HG03039 (cell line): ENCODE measurements around the gene NUMB.

ENCODE experiments used
- ATAC-seq: cut with Tn5 transposase; IDR thresholded peaks from one replicate; pipeline ENCODE4 v1.9.1; 2021; ENCODE audit warnings: mild to moderate bottlenecking, moderate library complexity; ENCODE audit not compliant: unreplicated experiment

The NUMB gene

GRCh38 chr14:73293782-73294781 lies 164.3 kb downstream of the NUMB start:
- ATAC-seq = no peak

- no peak for ATAC-seq
These were observed 168.1 kb downstream of the NUMB start for GRCh38 chr14:73290279-73290678.

- no peak for ATAC-seq
These were observed 168.6 kb downstream of the NUMB start for GRCh38 chr14:73289729-73290128.

GRCh38 chr14:73289308-73289707 lies 169.0 kb downstream of the NUMB start:
- no peak for ATAC-seq

- no peak for ATAC-seq
These were observed 171.3 kb downstream of the NUMB start for GRCh38 chr14:73287071-73287470.

- ATAC-seq = no peak
These were observed 171.7 kb downstream of the NUMB start for GRCh38 chr14:73286598-73286997.

GRCh38 chr14:73285979-73286378 lies 172.4 kb downstream of the NUMB start:
- no peak for ATAC-seq

GRCh38 chr14:73283608-73284379 lies 174.6 kb downstream of the NUMB start:
- no peak for ATAC-seq

GRCh38 chr14:73280903-73281302 lies 177.4 kb downstream of the NUMB start:
- ATAC-seq = no peak

- no peak for ATAC-seq
These were observed 181.0 kb downstream of the NUMB start for GRCh38 chr14:73277376-73277775.

GRCh38 chr14:73276836-73277235 lies 181.5 kb downstream of the NUMB start:
- ATAC-seq = no peak

GRCh38 chr14:73273799-73274198 lies 184.5 kb downstream of the NUMB start:
- ATAC-seq = no peak

GRCh38 chr14:73272393-73272792 lies 186.0 kb downstream of the NUMB start:
- ATAC-seq = no peak

- ATAC-seq = no peak
These were observed 188.4 kb downstream of the NUMB start for GRCh38 chr14:73269729-73270531.

GRCh38 chr14:73267474-73267873 lies 190.9 kb downstream of the NUMB start:
- ATAC-seq = no peak

GRCh38 chr14:73266317-73266716 lies 192.0 kb downstream of the NUMB start:
- no peak for ATAC-seq

GRCh38 chr14:73265721-73266046 lies 192.7 kb downstream of the NUMB start:
- no peak for ATAC-seq

GRCh38 chr14:73264885-73265720 lies 193.2 kb downstream of the NUMB start:
- ATAC-seq = no peak

- ATAC-seq = no peak
These were observed 194.1 kb downstream of the NUMB start for GRCh38 chr14:73264080-73264884.
